OCI-LY7 (cell line): ENCODE results near the gene STK32C. TPM values are rescaled to one million over a fixed set of nuclear protein-coding genes. Genes with fewer than 3 reads are reported as not detected.

ENCODE experiments used
- BruUV-seq: library from RNA; stranded (reverse); fragments of 400-500 nt; replicated peaks from 2 replicates; lab custom pipeline; 2021; lab: Mats Ljungman, UMichigan
- CTCF ChIA-PET: fragments of 300-600 bp; sonication (Branson Sonifier 250); formaldehyde crosslinking; loops from one replicate; lab custom pipeline; 2022; ENCODE audit warnings: antibody characterized with exemption; ENCODE audit not compliant: unreplicated experiment; lab: Charles Lee
- POLR2A ChIA-PET: fragments of 300-600 bp; sonication (Branson Sonifier 250); formaldehyde crosslinking; loops from one replicate; lab custom pipeline; 2022; ENCODE audit warnings: antibody characterized with exemption; lab: Charles Lee
- DNase-seq: peaks from one replicate; pipeline ENCODE4 v3.0.0-alpha.2; 2015; ENCODE audit warnings: low spot score
- H2AFZ ChIP-seq: fragments of 200-600 bp; sonication (generic), shearing (Covaris generic); 2 replicates; pipeline ENCODE4 v1.6.1; 2014; ENCODE audit warnings: mild to moderate bottlenecking, antibody characterized with exemption, low read length, moderate library complexity
- H3K27ac ChIP-seq: fragments of 200-600 bp; sonication (generic); 2 replicates; pipeline ENCODE4 v1.5.1; 2014; ENCODE audit warnings: mixed run types, low read depth, mild to moderate bottlenecking, moderate library complexity, low read length, inconsistent platforms; ENCODE audit not compliant: poor library complexity, severe bottlenecking
- H3K36me3 ChIP-seq: fragments of 200-600 bp; sonication (generic); 2 replicates; pipeline ENCODE4 v1.6.1; 2014; ENCODE audit warnings: mild to moderate bottlenecking, antibody characterized with exemption, low read length, moderate library complexity, mixed read lengths; ENCODE audit not compliant: insufficient read depth
- H3K4me1 ChIP-seq: fragments of 200-600 bp; sonication (generic); 2 replicates; pipeline ENCODE4 v1.5.1; 2014; ENCODE audit warnings: mild to moderate bottlenecking, low read length; ENCODE audit not compliant: insufficient read depth, poor library complexity, severe bottlenecking
- H3K4me2 ChIP-seq: fragments of 200-600 bp; sonication (generic); 2 replicates; pipeline ENCODE4 v1.6.1; 2014; ENCODE audit warnings: mild to moderate bottlenecking, low read length
- H3K4me3 ChIP-seq: fragments of 200-600 bp; sonication (generic); 2 replicates; pipeline ENCODE4 v1.5.1; 2014; ENCODE audit warnings: mild to moderate bottlenecking, low read depth, low read length; ENCODE audit not compliant: poor library complexity, severe bottlenecking
- H3K79me2 ChIP-seq: fragments of 200-600 bp; sonication (generic); 2 replicates; pipeline ENCODE4 v1.6.1; 2016; ENCODE audit warnings: low read depth, mild to moderate bottlenecking, low read length, moderate library complexity, mixed read lengths; ENCODE audit not compliant: insufficient read depth
- H3K9me2 ChIP-seq: fragments of 200-600 bp; sonication (generic); 2 replicates; pipeline ENCODE4 v1.6.1; 2016; ENCODE audit warnings: mild to moderate bottlenecking, low read length, mixed read lengths; ENCODE audit not compliant: insufficient read depth
- H3K9me3 ChIP-seq: fragments of 200-600 bp; sonication (generic); 2 replicates; pipeline ENCODE4 v1.6.1; 2014; ENCODE audit warnings: mild to moderate bottlenecking, mixed run types, low read length, mixed read lengths
- H4K20me1 ChIP-seq: fragments of 200-600 bp; sonication (generic); 2 replicates; pipeline ENCODE4 v1.6.1; 2014; ENCODE audit warnings: mild to moderate bottlenecking, antibody characterized with exemption, low read length, moderate library complexity, mixed read lengths; ENCODE audit not compliant: insufficient read depth
- CTCF ChIP-seq: fragments of 200-600 bp; sonication (generic); conservative IDR thresholded peaks from 2 replicates; pipeline ENCODE4 v1.5.1; 2014; ENCODE audit warnings: mild to moderate bottlenecking, antibody characterized with exemption, low read length, moderate library complexity, mixed read lengths
- EZH2phosphoT487 ChIP-seq: fragments of 200-600 bp; sonication (generic); IDR thresholded peaks from 2 replicates; pipeline ENCODE4 v1.6.1; 2018; ENCODE audit warnings: low read depth, borderline replicate concordance, mild to moderate bottlenecking, mixed run types, antibody characterized with exemption, low read length, moderate library complexity, mixed read lengths
- intact Hi-C: fragments of 100-400 bp; cut with micrococcal nuclease; formaldehyde crosslinking; loops from one replicate; pipeline ENCODE4 v1.10.0; 2022; ENCODE audit not compliant: unreplicated experiment
- total RNA-seq, 2 experiments: library from RNA; depleted of rRNA in 1 of 2; stranded (reverse); fragments of >200 nt in 1 of 2; shearing (Covaris generic) in 1 of 2; gene quantifications; 2 replicates each; pipeline ENCODE4 v1.2.3, GENCODE V29; 2014 to 2022

The STK32C gene
- total RNA-seq, 2 experiments from 2014 or later: 13.1 to 30.4 TPM

- BruUV-seq: no TSS peak
- 0 out of 2 replicates have a peak, but pooled peaks cover 4% of the 10 kb centered on the region for H3K79me2 ChIP-seq
- no peak overlapping the region for H2AFZ ChIP-seq
- H3K4me1 ChIP-seq: no peaks in the 10 kb centered on the region
- intact Hi-C loops: no loop called here
- POLR2A ChIA-PET: interaction anchor here (0.6 to 0.7 kb wide), 2 partner anchors 241 to 382 kb away, joined by 3 to 5 read pairs; no protein-coding TSS in a partner anchor
- no peaks in the 10 kb centered on the region for H3K9me3 ChIP-seq
- H3K4me2 ChIP-seq: no peak overlapping the region
- no peaks in the 10 kb centered on the region for H4K20me1 ChIP-seq
- H3K4me3 ChIP-seq: no peak overlapping the region
- no peak for DNase-seq
- CTCF ChIA-PET: no interaction called here
- H3K27ac ChIP-seq: no peak overlapping the region
- no peaks in the 10 kb centered on the region for H3K9me2 ChIP-seq
- H3K36me3 ChIP-seq: peaks cover 18% of the 10 kb centered on the region
- TF ChIP-seq EZH2phosphoT487 (no peak), CTCF (no peak)
These were observed 14.0 kb upstream of the STK32C start for GRCh38 chr10:132321726-132322125.

DNA sequence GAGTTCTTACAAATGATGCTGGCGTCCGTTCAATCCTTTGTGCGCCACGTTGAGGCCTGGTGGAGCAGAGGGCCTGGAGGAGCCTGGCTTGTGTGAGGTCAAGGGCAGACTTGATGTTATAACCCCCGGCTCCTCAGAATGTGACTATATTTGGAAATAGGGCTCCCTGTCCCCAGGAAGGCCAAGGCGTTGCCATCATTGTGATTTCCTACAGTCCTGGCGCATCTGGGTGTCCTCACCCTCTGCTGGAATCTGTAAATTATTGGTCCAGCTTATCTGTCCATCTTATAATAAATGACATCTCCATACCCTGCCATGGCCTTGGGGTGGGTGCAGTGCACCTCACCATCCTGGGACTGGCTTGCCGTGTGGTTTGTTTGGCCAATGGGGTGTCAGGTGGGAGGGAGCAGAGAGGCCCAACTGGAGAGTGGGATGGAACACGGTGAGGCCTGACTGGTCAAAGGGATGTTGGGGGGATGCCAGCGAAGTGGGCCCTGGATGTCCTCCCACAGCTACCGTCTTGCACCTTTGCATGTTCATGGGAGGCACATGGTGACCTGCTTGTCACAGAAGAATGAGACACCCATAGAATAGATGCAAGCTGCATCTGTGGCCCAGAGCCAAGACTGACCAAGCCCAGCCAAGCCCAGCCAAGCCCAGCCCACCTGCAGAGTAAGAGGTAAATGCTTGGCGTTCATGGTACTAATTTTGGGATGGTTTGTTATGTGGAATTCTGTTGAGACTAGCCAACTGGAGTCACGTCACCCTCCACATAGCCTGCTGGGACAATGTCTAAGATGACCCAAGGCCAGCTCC lies 13.1 kb upstream of the STK32C start:
- intact Hi-C loops: no loop called here
- no peaks in the 10 kb centered on the region for H3K9me3 ChIP-seq
- no peaks in the 10 kb centered on the region for H3K4me1 ChIP-seq
- DNase-seq: no peak
- ChIA-PET POLR2A (interaction anchor here (0.6 to 0.7 kb wide), 2 partner anchors 240 to 381 kb away, joined by 3 to 5 read pairs; no protein-coding TSS in a partner anchor), CTCF (no interaction called here)
- H3K4me2 ChIP-seq: no peak overlapping the region
- H2AFZ ChIP-seq: no peak overlapping the region
- no peaks in the 10 kb centered on the region for H3K79me2 ChIP-seq
- no peak for TF ChIP-seq EZH2phosphoT487
- no peak for TF ChIP-seq CTCF
- H4K20me1 ChIP-seq: no peaks in the 10 kb centered on the region
- H3K9me2 ChIP-seq: no peaks in the 10 kb centered on the region
- H3K27ac ChIP-seq: no peak overlapping the region
- BruUV-seq: no TSS peak
- no peak overlapping the region for H3K4me3 ChIP-seq
- H3K36me3 ChIP-seq: peaks cover 9% of the 10 kb centered on the region
